Choroid plexus epithelial cell (primary cell): ENCODE measurements around the gene CLRN2.
"Not testable (repeated sequence)": the region's sequence is repeated elsewhere in the genome, so short reads cannot be mapped to it uniquely, and the experiment has no call there.

Experiments used
- DNase-seq: peaks from one replicate; pipeline ENCODE4 v3.0.0-alpha.2; 2010; ENCODE audit warnings: low read depth
- H3K4me3 ChIP-seq: 2 replicates; pipeline ENCODE4 v1.5.1; 2011; ENCODE audit warnings: low read depth, mild to moderate bottlenecking, control low read depth, low read length, moderate library complexity
- CTCF ChIP-seq: conservative IDR thresholded peaks from 2 replicates; pipeline ENCODE4 v1.5.1; 2011; ENCODE audit warnings: low read depth, mild to moderate bottlenecking, control low read depth, inconsistent platforms, low read length, moderate library complexity

Gene CLRN2

GRCh38 chr4:17526695-17527477 lies 11.9 kb downstream of the CLRN2 start:
- DNase-seq = peak; percentile 8
- no peak for TF ChIP-seq CTCF
- H3K4me3 ChIP-seq = no peak overlapping the region

- no peak overlapping the region for H3K4me3 ChIP-seq
- no peak for DNase-seq
- no peak for TF ChIP-seq CTCF
Observed at GRCh38 chr4:17528551-17529165, 13.7 kb downstream of the CLRN2 start.

GRCh38 chr4:17531538-17532285 lies 16.7 kb downstream of the CLRN2 start:
- H3K4me3 ChIP-seq = no peak overlapping the region
- no peak for DNase-seq
- TF ChIP-seq CTCF = no peak

- no peak for DNase-seq
- no peak overlapping the region for H3K4me3 ChIP-seq
- no peak for TF ChIP-seq CTCF
Observed at GRCh38 chr4:17534705-17535104, 19.7 kb downstream of the CLRN2 start.

- no peak overlapping the region for H3K4me3 ChIP-seq
- no peak for TF ChIP-seq CTCF
Observed at GRCh38 chr4:17535242-17535641, 20.3 kb downstream of the CLRN2 start.

GRCh38 chr4:17535906-17536305 lies 20.9 kb downstream of the CLRN2 start:
- peak; percentile 14 for DNase-seq
- H3K4me3 ChIP-seq = no peak overlapping the region

More at GRCh38 chr4:17535242-17535641, 20.3 kb downstream of the CLRN2 start:
- DNase-seq = no peak

GRCh38 chr4:17537060-17537459 lies 22.1 kb downstream of the CLRN2 start:
- not testable (repeated sequence) for H3K4me3 ChIP-seq, DNase-seq

More at GRCh38 chr4:17535906-17536305, 20.9 kb downstream of the CLRN2 start:
- no peak for TF ChIP-seq CTCF
